ENCODE data around the gene SLC7A7.

DNA sequence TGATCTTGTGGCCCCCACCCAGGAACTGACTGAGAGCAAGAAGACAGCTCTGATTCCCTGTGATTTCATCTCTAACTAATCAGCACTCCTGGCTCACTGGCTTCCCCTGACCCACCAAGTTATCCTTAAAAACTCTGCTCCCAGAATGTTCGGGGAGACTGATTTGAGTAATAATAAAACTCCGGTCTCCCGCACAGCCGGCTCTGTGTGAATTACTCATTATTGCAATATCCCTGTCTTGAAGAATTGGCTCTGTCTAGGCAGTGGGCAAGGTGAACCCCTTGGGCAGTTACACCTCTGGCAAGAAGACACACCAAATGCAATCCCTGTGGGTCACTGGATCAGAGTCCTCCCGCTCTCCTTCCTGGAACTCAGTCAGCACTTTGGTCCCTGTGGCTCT is 21.3 kb downstream of the SLC7A7 start:
- TF ChIP-seq CTCF (IDR thresholded peaks at IDR 0.05): no peak
- no peak for TF ChIP-seq POLR2A (IDR thresholded peaks at IDR 0.05)
- TF ChIP-seq POLR2AphosphoS5 (IDR thresholded peaks at IDR 0.05): no peak
- no peak for TF ChIP-seq EP300 (IDR thresholded peaks at IDR 0.05)
